Loucy (cell line): ENCODE data around the gene WDTC1.
A peak's percentile ranks its signal among the peaks of the same experiment; 100 is the strongest.

Experiments
- H2AFZ ChIP-seq: fragments of 200-600 bp; sonication (generic); 2 replicates; pipeline ENCODE4 v1.6.0; 2016; ENCODE audit warnings: antibody characterized with exemption, mild to moderate bottlenecking, low read length, moderate library complexity
- H3F3A ChIP-seq: fragments of 200-600 bp; 2 replicates; pipeline ENCODE4 v1.6.0; 2016; ENCODE audit warnings: antibody characterized with exemption, low read depth, mild to moderate bottlenecking
- H3K27me3 ChIP-seq: fragments of 200-600 bp; sonication (generic); 2 replicates; pipeline ENCODE4 v1.6.1; 2014; ENCODE audit warnings: low read length, mild to moderate bottlenecking; ENCODE audit not compliant: insufficient read depth, poor library complexity, severe bottlenecking
- H3K36me3 ChIP-seq: fragments of 200-600 bp; sonication (generic); 2 replicates; pipeline ENCODE4 v1.6.1; 2016; ENCODE audit warnings: low read length; ENCODE audit not compliant: insufficient read depth
- H3K4me1 ChIP-seq: fragments of 200-600 bp; sonication (generic); 2 replicates; pipeline ENCODE4 v1.5.1; 2014; ENCODE audit warnings: low read length, mild to moderate bottlenecking; ENCODE audit not compliant: insufficient read depth, poor library complexity, severe bottlenecking
- H3K4me2 ChIP-seq: fragments of 200-600 bp; sonication (generic); 2 replicates; pipeline ENCODE4 v1.6.0; 2014; ENCODE audit warnings: antibody characterized with exemption, low read length, low read depth, mild to moderate bottlenecking; ENCODE audit not compliant: poor library complexity, severe bottlenecking
- H3K4me3 ChIP-seq: fragments of 200-600 bp; sonication (generic); 2 replicates; pipeline ENCODE4 v1.5.1; 2014; ENCODE audit warnings: low read length, mild to moderate bottlenecking, mixed read lengths; ENCODE audit not compliant: poor library complexity, severe bottlenecking
- H3K79me2 ChIP-seq: fragments of 200-600 bp; sonication (generic); 2 replicates; pipeline ENCODE4 v1.6.1; 2014; ENCODE audit warnings: low read length; ENCODE audit not compliant: insufficient read depth
- H3K9ac ChIP-seq: fragments of 200-600 bp; sonication (generic); 2 replicates; pipeline ENCODE4 v1.6.0; 2014; ENCODE audit warnings: mild to moderate bottlenecking, low read depth, low read length, moderate library complexity; ENCODE audit not compliant: poor library complexity, severe bottlenecking
- H3K9me2 ChIP-seq: fragments of 200-600 bp; sonication (generic); replicated peaks from 2 replicates; pipeline ENCODE4 v1.6.1; 2016; ENCODE audit warnings: low read depth, low read length, mixed read lengths
- H3K9me3 ChIP-seq: fragments of 200-600 bp; sonication (generic); 2 replicates; pipeline ENCODE4 v1.6.1; 2014; ENCODE audit warnings: mild to moderate bottlenecking, antibody characterized with exemption, low read length, low read depth; ENCODE audit not compliant: insufficient read depth
- H4K20me1 ChIP-seq: fragments of 200-600 bp; sonication (generic); 2 replicates; pipeline ENCODE4 v1.6.0; 2014; ENCODE audit warnings: antibody characterized with exemption, low read length, mild to moderate bottlenecking; ENCODE audit not compliant: insufficient read depth, poor library complexity, severe bottlenecking
- CTCF ChIP-seq: fragments of 200-600 bp; sonication (generic); conservative IDR thresholded peaks from 2 replicates; pipeline ENCODE4 v1.5.1; 2014; ENCODE audit warnings: mild to moderate bottlenecking, antibody characterized with exemption, low read length
- EZH2phosphoT487 ChIP-seq: fragments of 200-600 bp; IDR thresholded peaks from 2 replicates; pipeline ENCODE4 v1.6.1; 2018; ENCODE audit warnings: antibody characterized with exemption, mild to moderate bottlenecking, moderate library complexity, borderline replicate concordance

The WDTC1 gene

GRCh38 chr1:27318596-27318995 is 84.2 kb downstream of the WDTC1 start:
- Histone ChIP-seq H3K4me1 (peaks cover 8% of the 10 kb centered on the region), H3K4me3 (no peak overlapping the region), H3K9ac (no peak overlapping the region), H3K27me3 (no peaks in the 10 kb centered on the region), H4K20me1 (peaks cover 12% of the 10 kb centered on the region), H3K9me3 (no peaks in the 10 kb centered on the region), H3K79me2 (peaks cover 15% of the 10 kb centered on the region), H3F3A (no peaks in the 10 kb centered on the region), H3K36me3 (no peaks in the 10 kb centered on the region), H3K9me2 (no peaks in the 10 kb centered on the region), H3K4me2 (no peak overlapping the region), H2AFZ (no peak overlapping the region)
- TF ChIP-seq EZH2phosphoT487 = no peak
- TF ChIP-seq CTCF = no peak

GRCh38 chr1:27321813-27322568 is 87.6 kb downstream of the WDTC1 start, which contains the start of gene TMEM222:
TMEM222 (plus strand) TSS chr1:27322163; CDS start chr1:27322198, 35 bp downstream.
- H3K9me2 ChIP-seq = no peaks in the 10 kb centered on the region
- peak within 1 kb of the TSS; percentile 93 for H2AFZ ChIP-seq
- peak within 1 kb of the TSS; percentile 96 for H3K9ac ChIP-seq
- H3K36me3 ChIP-seq = peaks cover 7% of the 10 kb centered on the region; the same call in 1 of the 2 replicates
- H3K27me3 ChIP-seq = no peaks in the 10 kb centered on the region
- H3K79me2 ChIP-seq = peaks cover 49% of the 10 kb centered on the region
- H4K20me1 ChIP-seq = peaks cover 13% of the 10 kb centered on the region
- H3K4me3 ChIP-seq = peak within 1 kb of the TSS; percentile 97
- H3K4me1 ChIP-seq = peaks cover 30% of the 10 kb centered on the region
- no peaks in the 10 kb centered on the region for H3K9me3 ChIP-seq
- peak within 1 kb of the TSS; percentile 98 for H3K4me2 ChIP-seq
- TF ChIP-seq EZH2phosphoT487 (no peak), CTCF (no peak)
- no peaks in the 10 kb centered on the region for H3F3A ChIP-seq

DNA sequence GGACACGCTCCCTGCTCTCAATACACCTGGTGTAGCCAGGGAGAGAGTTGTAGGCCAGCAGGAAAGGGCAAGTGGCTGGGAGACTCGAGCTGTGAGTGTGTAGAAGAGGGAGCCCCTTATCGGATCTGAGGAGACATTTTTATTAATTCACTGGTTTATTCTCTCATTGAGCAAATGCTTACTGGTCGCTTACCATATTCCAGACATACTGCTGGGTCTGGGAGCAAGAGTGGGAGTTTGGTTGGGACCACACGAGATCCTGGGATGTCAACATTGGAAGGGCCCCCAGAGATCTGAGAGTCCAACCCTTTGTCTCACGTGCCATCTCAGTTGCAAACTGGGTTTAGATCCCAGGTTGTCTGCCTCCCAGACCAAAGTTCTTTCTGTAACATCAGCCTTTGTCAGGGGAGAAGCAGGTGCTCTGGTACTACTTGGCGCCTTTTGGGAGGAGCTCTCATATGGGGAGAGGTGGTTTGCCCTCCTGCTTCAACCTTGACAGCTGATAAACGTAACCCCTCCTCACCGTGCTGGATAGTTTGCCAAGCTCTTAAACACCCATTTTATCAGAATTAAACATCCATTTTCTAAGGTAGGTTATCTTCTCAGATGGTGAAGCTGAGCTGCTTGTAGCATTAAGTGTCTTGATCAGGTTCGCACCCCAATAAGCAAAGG is 88.3 kb downstream of the WDTC1 start:
- no peaks in the 10 kb centered on the region for H3K9me2 ChIP-seq
- H3K4me2 ChIP-seq = peak overlapping the region; percentile 98
- H2AFZ ChIP-seq = peak overlapping the region; percentile 75
- H3K4me1 ChIP-seq = peaks cover 32% of the 10 kb centered on the region
- no peak for TF ChIP-seq CTCF
- no peak for TF ChIP-seq EZH2phosphoT487
- peaks cover 7% of the 10 kb centered on the region; the same call in 1 of the 2 replicates for H3K36me3 ChIP-seq
- H3K9ac ChIP-seq = peak overlapping the region; percentile 96
- no peaks in the 10 kb centered on the region for H3K9me3 ChIP-seq
- H3K27me3 ChIP-seq = no peaks in the 10 kb centered on the region
- H3K79me2 ChIP-seq = peaks cover 55% of the 10 kb centered on the region
- no peaks in the 10 kb centered on the region for H3F3A ChIP-seq
- peaks cover 13% of the 10 kb centered on the region for H4K20me1 ChIP-seq
- H3K4me3 ChIP-seq = peak overlapping the region; percentile 97
